Upper lobe of left lung (tissue), 4 donors: Measurements from ENCODE around the gene PSMA6.

ENCODE experiments used
- EP300 ChIP-seq, 4 donors: sonication (generic); formaldehyde crosslinking; IDR thresholded peaks; one replicate each; pipeline ENCODE4 v1.5.1; 2017; ENCODE audit warnings: antibody characterized with exemption in 4 of 4, control low read depth in 2 of 4
- POLR2AphosphoS5 ChIP-seq, 2 donors: sonication (generic); formaldehyde crosslinking; IDR thresholded peaks; one replicate each; pipeline ENCODE4 v1.5.1; 2017; ENCODE audit warnings: antibody characterized with exemption in 2 of 2
- TF ChIP-seq, protein P1 (sequence below), 6 experiments: fragments of 450-650 bp in 4 of 6; fragments of 200-600 bp in 2 of 6; sonication (generic) in 2 of 6; IDR thresholded peaks; one replicate each; pipeline ENCODE4 v1.5.1; 2016 to 2019; ENCODE audit warnings: antibody characterized with exemption in 6 of 6

DNA sequence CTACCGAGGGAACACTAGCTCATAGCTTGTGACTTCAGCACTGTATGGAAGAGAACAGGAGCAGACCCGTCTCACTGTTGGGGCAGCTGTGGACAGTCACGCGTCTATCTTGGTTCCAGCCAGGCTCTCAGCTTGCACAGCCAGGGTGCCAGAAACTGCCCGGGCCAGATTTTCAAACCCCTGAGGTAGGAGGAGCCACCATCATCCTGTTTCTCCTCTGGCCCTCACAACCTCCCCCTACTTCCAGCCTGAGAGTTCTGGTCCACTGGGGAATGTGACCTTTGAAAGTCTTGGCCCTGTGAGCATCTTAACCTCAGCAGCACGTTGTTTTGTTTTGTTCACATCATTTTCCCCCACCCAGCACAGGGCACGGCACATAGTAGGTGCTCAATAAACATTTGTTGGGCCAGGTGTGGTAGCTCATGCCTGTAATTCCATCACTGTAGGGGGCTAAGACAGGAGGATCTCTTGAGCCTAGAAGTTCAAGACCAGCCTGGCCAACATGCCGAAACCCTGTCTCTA is 50.4 kb downstream of the PSMA6 start:
- peak in 1 of 2 donors; percentile 31 for TF ChIP-seq POLR2AphosphoS5 (IDR thresholded peaks at IDR 0.05)
- no peak for TF ChIP-seq EP300 (IDR thresholded peaks at IDR 0.05)
- TF ChIP-seq, protein P1, sequence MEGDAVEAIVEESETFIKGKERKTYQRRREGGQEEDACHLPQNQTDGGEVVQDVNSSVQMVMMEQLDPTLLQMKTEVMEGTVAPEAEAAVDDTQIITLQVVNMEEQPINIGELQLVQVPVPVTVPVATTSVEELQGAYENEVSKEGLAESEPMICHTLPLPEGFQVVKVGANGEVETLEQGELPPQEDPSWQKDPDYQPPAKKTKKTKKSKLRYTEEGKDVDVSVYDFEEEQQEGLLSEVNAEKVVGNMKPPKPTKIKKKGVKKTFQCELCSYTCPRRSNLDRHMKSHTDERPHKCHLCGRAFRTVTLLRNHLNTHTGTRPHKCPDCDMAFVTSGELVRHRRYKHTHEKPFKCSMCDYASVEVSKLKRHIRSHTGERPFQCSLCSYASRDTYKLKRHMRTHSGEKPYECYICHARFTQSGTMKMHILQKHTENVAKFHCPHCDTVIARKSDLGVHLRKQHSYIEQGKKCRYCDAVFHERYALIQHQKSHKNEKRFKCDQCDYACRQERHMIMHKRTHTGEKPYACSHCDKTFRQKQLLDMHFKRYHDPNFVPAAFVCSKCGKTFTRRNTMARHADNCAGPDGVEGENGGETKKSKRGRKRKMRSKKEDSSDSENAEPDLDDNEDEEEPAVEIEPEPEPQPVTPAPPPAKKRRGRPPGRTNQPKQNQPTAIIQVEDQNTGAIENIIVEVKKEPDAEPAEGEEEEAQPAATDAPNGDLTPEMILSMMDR (IDR thresholded peaks at IDR 0.05) = no peak
